Liver (tissue), 9 donors: ENCODE results near the gene FGF11. TPM values are rescaled to one million over a fixed set of nuclear protein-coding genes. Genes with fewer than 3 reads are reported as not detected.

Experiments
- DNase-seq: peaks from one replicate; pipeline ENCODE4 v3.0.0-alpha.2; 2017; ENCODE audit warnings: low spot score
- H3K27ac ChIP-seq, 2 donors: one replicate each; pipeline ENCODE4 v1.7.0; 2013; ENCODE audit warnings: inconsistent platforms in 2 of 2, low read length in 2 of 2, control low read depth in 1 of 2, low read depth in 1 of 2, mild to moderate bottlenecking in 1 of 2
- H3K27me3 ChIP-seq, 4 donors: one replicate each; pipeline versions ENCODE4 v1.6.1 to v1.7.0; 2013; ENCODE audit warnings: low read length in 3 of 4, inconsistent platforms in 1 of 4, mild to moderate bottlenecking in 1 of 4, moderate library complexity in 1 of 4; ENCODE audit not compliant: control insufficient read depth in 4 of 4, insufficient read depth in 4 of 4
- H3K36me3 ChIP-seq, 4 donors: one replicate each; pipeline versions ENCODE4 v1.6.1 to v1.7.0; 2013; ENCODE audit warnings: low read length in 3 of 4, mild to moderate bottlenecking in 3 of 4, low read depth in 1 of 4, moderate library complexity in 1 of 4; ENCODE audit not compliant: control insufficient read depth in 4 of 4, insufficient read depth in 3 of 4
- H3K4me1 ChIP-seq, 4 donors: one replicate each; pipeline versions ENCODE4 v1.6.1 to v1.7.0; 2013; ENCODE audit warnings: low read length in 3 of 4, mild to moderate bottlenecking in 3 of 4, moderate library complexity in 1 of 4; ENCODE audit not compliant: control insufficient read depth in 4 of 4, insufficient read depth in 4 of 4
- H3K4me3 ChIP-seq, 3 donors: one replicate each; pipeline versions ENCODE4 v1.6.1 to v1.7.0; 2013; ENCODE audit warnings: low read length in 3 of 3, control low read depth in 1 of 3, low read depth in 1 of 3, mild to moderate bottlenecking in 1 of 3
- H3K9ac ChIP-seq, 2 donors: one replicate each; pipeline ENCODE4 v1.7.0; 2013; ENCODE audit warnings: low read length in 2 of 2, mild to moderate bottlenecking in 2 of 2, moderate library complexity in 2 of 2, control low read depth in 1 of 2, low read depth in 1 of 2
- H3K9me3 ChIP-seq, 4 donors: one replicate each; pipeline versions ENCODE4 v1.6.1 to v1.7.0; 2013; ENCODE audit warnings: low read length in 3 of 4; ENCODE audit not compliant: control insufficient read depth in 4 of 4
- EGR1 ChIP-seq, 2 donors: IDR thresholded peaks; 2 replicates each; pipeline ENCODE4 v1.6.1; 2016 to 2018; ENCODE audit warnings: antibody characterized with exemption in 2 of 2, low read depth in 2 of 2
- FOXA2 ChIP-seq: IDR thresholded peaks from 2 replicates; pipeline ENCODE4 v1.6.1; 2016; ENCODE audit warnings: antibody characterized with exemption
- GABPA ChIP-seq, 2 donors: IDR thresholded peaks in 1 of 2; conservative IDR thresholded peaks in 1 of 2; 2 replicates each; pipeline ENCODE4 v1.6.1; 2016; ENCODE audit warnings: antibody characterized with exemption in 2 of 2, mild to moderate bottlenecking in 1 of 2, moderate library complexity in 1 of 2
- HNF4A ChIP-seq, 2 donors: conservative IDR thresholded peaks; 2 replicates each; pipeline ENCODE4 v1.6.1; 2016; ENCODE audit warnings: antibody characterized with exemption in 2 of 2, mild to moderate bottlenecking in 2 of 2
- HNF4G ChIP-seq: IDR thresholded peaks from 2 replicates; pipeline ENCODE4 v1.6.1; 2016; ENCODE audit warnings: antibody characterized with exemption
- MAX ChIP-seq: IDR thresholded peaks from 2 replicates; pipeline ENCODE4 v1.6.1; 2016; ENCODE audit warnings: antibody characterized with exemption
- NR2F2 ChIP-seq: IDR thresholded peaks from 2 replicates; pipeline ENCODE4 v1.6.1; 2016; ENCODE audit warnings: antibody characterized with exemption
- RAD21 ChIP-seq, 2 donors: IDR thresholded peaks; 2 replicates each; pipeline ENCODE4 v1.6.1; 2016; ENCODE audit warnings: antibody characterized with exemption in 2 of 2, mild to moderate bottlenecking in 2 of 2
- RXRA ChIP-seq, 2 donors: IDR thresholded peaks; 2 replicates each; pipeline ENCODE4 v1.6.1; 2017 to 2018; ENCODE audit warnings: antibody characterized with exemption in 2 of 2, mild to moderate bottlenecking in 1 of 2
- SP1 ChIP-seq: IDR thresholded peaks from 2 replicates; pipeline ENCODE4 v1.6.1; 2018; ENCODE audit warnings: antibody characterized with exemption, mild to moderate bottlenecking
- TAF1 ChIP-seq: conservative IDR thresholded peaks from 2 replicates; pipeline ENCODE4 v1.6.1; 2016; ENCODE audit warnings: antibody characterized with exemption, mild to moderate bottlenecking
- ZBTB33 ChIP-seq: IDR thresholded peaks from 2 replicates; pipeline ENCODE4 v1.6.1; 2016; ENCODE audit warnings: antibody characterized with exemption
- WGBS: extraction: QIAGEN DNeasy Blood & Tissue Kit; methylation state at CpG from one replicate; pipeline ENCODE4 v1.1.7; 2013; 5-methylcytosine and 5-hydroxymethylcytosine counted together
- polyA plus RNA-seq, 2 donors: library from polyadenylated mRNA; stranded (reverse) in 1 of 2; unstranded in 1 of 2; fragments of 200-250 nt in 1 of 2; fragments of >200 nt in 1 of 2; fragmentation: Nextera tagmentation in 1 of 2; extraction: Ambion mirVana in 1 of 2; gene quantifications; one replicate each; pipeline versions ENCODE4 v1.2.1 to v1.2.3, GENCODE V29; 2013 to 2015
- total RNA-seq, 2 donors: library from RNA; depleted of rRNA; stranded (reverse); fragments of >200 nt; gene quantifications; one replicate each; pipeline ENCODE4 v1.2.3, GENCODE V29; 2014
- TF ChIP-seq, protein P1 (sequence below): IDR thresholded peaks from 2 replicates; pipeline ENCODE4 v1.6.1; 2016; ENCODE audit warnings: antibody characterized with exemption, mild to moderate bottlenecking
- TF ChIP-seq, protein P2 (sequence below): fragments of 150-350 bp; IDR thresholded peaks from 2 replicates; pipeline ENCODE4 v1.5.1; 2017; ENCODE audit warnings: improper control_type of control experiment, low read depth, low read length; ENCODE audit not compliant: missing input control
- donor health status: healthy.
- donor health status: healthy.
- donor health status: healthy.
- donor health status: healthy.
- donor health status: healthy.

FGF11 gene
- total and polyA plus RNA-seq, 4 donors, result 0.17 to 0.25 (median 0.20) TPM

DNA sequence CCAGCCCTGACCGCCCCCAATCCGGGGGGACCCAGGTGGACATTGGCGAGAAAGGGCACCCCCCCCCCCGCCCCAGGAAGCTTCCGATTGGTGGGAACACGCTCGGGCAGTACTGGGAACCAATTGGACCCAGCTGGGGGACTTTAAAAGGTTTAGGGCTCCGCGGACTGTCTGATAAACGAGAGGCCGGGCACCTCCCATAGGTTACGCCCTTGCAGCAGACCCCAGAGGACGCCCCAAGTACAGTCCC, 35.7 kb upstream of the FGF11 start:
- no peaks in the 10 kb centered on the region for H3K27me3 ChIP-seq
- H3K27ac ChIP-seq, result peak overlapping the region; percentile 88 to 93
- H3K9ac ChIP-seq, result peak overlapping the region in 1 of 2 donors; percentile 94
- WGBS, result under 1% methylated on average over 13 of the region's 13 CpGs
- peak; percentile 1 for TF ChIP-seq HNF4G
- peak; percentile 28 for TF ChIP-seq NR2F2
- no peak for TF ChIP-seq HNF4A (conservative IDR thresholded peaks at IDR 0.05)
- TF ChIP-seq FOXA2, result no peak
- TF ChIP-seq, protein P1, sequence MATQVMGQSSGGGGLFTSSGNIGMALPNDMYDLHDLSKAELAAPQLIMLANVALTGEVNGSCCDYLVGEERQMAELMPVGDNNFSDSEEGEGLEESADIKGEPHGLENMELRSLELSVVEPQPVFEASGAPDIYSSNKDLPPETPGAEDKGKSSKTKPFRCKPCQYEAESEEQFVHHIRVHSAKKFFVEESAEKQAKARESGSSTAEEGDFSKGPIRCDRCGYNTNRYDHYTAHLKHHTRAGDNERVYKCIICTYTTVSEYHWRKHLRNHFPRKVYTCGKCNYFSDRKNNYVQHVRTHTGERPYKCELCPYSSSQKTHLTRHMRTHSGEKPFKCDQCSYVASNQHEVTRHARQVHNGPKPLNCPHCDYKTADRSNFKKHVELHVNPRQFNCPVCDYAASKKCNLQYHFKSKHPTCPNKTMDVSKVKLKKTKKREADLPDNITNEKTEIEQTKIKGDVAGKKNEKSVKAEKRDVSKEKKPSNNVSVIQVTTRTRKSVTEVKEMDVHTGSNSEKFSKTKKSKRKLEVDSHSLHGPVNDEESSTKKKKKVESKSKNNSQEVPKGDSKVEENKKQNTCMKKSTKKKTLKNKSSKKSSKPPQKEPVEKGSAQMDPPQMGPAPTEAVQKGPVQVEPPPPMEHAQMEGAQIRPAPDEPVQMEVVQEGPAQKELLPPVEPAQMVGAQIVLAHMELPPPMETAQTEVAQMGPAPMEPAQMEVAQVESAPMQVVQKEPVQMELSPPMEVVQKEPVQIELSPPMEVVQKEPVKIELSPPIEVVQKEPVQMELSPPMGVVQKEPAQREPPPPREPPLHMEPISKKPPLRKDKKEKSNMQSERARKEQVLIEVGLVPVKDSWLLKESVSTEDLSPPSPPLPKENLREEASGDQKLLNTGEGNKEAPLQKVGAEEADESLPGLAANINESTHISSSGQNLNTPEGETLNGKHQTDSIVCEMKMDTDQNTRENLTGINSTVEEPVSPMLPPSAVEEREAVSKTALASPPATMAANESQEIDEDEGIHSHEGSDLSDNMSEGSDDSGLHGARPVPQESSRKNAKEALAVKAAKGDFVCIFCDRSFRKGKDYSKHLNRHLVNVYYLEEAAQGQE, result no peak
- no peak for TF ChIP-seq MAX
- no peak for TF ChIP-seq SP1
- TF ChIP-seq RXRA (IDR thresholded peaks at IDR 0.05), result no peak
- peak; percentile 3 for TF ChIP-seq ZBTB33
- TF ChIP-seq TAF1, result no peak
- TF ChIP-seq EGR1 (IDR thresholded peaks at IDR 0.05; ENCODE audit: low read depth in 2 of 2), result peak in 1 of 2 donors; percentile 11
- TF ChIP-seq GABPA (IDR thresholded peaks at IDR 0.05 in 1 of 2, conservative IDR thresholded peaks at IDR 0.05 in 1 of 2), result peak in 1 of 2 donors; percentile 16
- TF ChIP-seq, protein P2, sequence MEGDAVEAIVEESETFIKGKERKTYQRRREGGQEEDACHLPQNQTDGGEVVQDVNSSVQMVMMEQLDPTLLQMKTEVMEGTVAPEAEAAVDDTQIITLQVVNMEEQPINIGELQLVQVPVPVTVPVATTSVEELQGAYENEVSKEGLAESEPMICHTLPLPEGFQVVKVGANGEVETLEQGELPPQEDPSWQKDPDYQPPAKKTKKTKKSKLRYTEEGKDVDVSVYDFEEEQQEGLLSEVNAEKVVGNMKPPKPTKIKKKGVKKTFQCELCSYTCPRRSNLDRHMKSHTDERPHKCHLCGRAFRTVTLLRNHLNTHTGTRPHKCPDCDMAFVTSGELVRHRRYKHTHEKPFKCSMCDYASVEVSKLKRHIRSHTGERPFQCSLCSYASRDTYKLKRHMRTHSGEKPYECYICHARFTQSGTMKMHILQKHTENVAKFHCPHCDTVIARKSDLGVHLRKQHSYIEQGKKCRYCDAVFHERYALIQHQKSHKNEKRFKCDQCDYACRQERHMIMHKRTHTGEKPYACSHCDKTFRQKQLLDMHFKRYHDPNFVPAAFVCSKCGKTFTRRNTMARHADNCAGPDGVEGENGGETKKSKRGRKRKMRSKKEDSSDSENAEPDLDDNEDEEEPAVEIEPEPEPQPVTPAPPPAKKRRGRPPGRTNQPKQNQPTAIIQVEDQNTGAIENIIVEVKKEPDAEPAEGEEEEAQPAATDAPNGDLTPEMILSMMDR, result no peak
- no peak for DNase-seq
- H3K4me3 ChIP-seq, result peak overlapping the region; percentile 50 to 91 (median 62)
- H3K36me3 ChIP-seq, result no peaks in the 10 kb centered on the region
- H3K9me3 ChIP-seq, result no peaks in the 10 kb centered on the region
- H3K4me1 ChIP-seq, result peaks cover 4 to 8% (median 7%) of the 10 kb centered on the region in 4 donors

DNA sequence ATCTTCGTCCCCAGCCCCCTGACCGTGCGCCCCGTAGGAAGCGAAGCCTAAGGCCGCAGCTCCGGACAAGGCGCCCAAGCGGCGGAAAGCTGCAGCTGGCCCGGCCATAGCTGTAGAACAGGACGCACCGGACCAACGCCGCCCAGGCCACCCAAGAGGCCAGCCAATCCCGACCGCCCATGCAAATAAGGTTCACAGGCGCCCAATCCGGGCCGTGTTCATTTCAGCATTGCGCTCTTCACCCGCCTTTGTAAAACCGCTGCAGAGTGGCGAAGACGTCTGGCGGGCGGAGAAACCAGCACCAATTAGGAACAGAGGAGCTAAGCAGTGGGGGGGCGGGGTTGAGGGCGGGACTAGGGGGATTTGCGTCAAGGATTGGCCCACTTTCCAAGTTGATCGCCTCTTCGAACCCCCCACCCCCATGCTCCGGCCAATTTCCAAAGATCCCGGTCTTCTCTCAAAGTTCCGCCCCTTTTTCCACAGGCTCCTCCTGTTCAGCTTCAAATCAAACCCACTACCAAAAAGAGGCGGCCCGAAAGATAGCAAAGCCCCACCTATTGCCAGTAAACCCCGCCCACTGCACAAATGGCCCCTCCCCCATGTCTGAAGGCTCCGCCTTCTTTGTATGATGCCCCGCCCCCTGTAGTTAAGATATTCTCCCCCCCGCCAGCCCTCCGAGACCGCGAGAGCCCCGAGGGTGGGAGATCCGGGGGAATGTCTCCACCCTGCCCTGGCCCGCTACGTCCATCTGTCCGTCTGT, 35.2 kb upstream of the FGF11 start, which contains the start of gene TMEM256:
Gene TMEM256 (minus strand): TSS at position 121 of the 760 bp plus-strand sequence. CDS start 13 bp downstream, at position 108.
- H3K4me1 ChIP-seq, result peaks cover 4 to 8% (median 7%) of the 10 kb centered on the region in 4 donors
- peak within 1 kb of the TSS; percentile 88 to 93 for H3K27ac ChIP-seq
- under 1% methylated on average over 49 of the region's 49 CpGs for WGBS
- no peaks in the 10 kb centered on the region for H3K36me3 ChIP-seq
- DNase-seq, result peak; percentile 97
- no peaks in the 10 kb centered on the region for H3K9me3 ChIP-seq
- peak within 1 kb of the TSS; percentile 50 to 91 (median 67) for H3K4me3 ChIP-seq
- H3K9ac ChIP-seq, result peak within 1 kb of the TSS; percentile 82 to 94
- no peaks in the 10 kb centered on the region for H3K27me3 ChIP-seq
- TF ChIP-seq FOXA2, result no peak
- TF ChIP-seq HNF4G, result no peak
- peak in 1 of 2 donors; percentile 42 for TF ChIP-seq RXRA (IDR thresholded peaks at IDR 0.05)
- no peak for TF ChIP-seq ZBTB33
- TF ChIP-seq TAF1, result peak; percentile 80
- peak; percentile 40 to 50 for TF ChIP-seq HNF4A (conservative IDR thresholded peaks at IDR 0.05)
- no peak for TF ChIP-seq RAD21 (IDR thresholded peaks at IDR 0.05)
- TF ChIP-seq, protein P1, result peak; percentile 70
- no peak for TF ChIP-seq NR2F2
- TF ChIP-seq MAX, result no peak
